Breast epithelium (tissue), 3 donors: ENCODE data around the gene VAC14.

Source experiments
- CTCF ChIP-seq, 3 donors: fragments of 450-650 bp; IDR thresholded peaks; one replicate each; pipeline ENCODE4 v1.5.1; 2016 to 2017; ENCODE audit warnings: antibody characterized with exemption in 3 of 3, mild to moderate bottlenecking in 3 of 3, moderate library complexity in 3 of 3
- POLR2A ChIP-seq: fragments of 450-650 bp; IDR thresholded peaks from one replicate; pipeline ENCODE4 v1.6.1; 2016; ENCODE audit warnings: antibody characterized with exemption, mild to moderate bottlenecking, moderate library complexity

GRCh38 chr16:70706948-70707465 is 94.0 kb downstream of the VAC14 start:
- TF ChIP-seq POLR2A, result no peak
- TF ChIP-seq CTCF (IDR thresholded peaks at IDR 0.05), result no peak
